Hippocampal formation (tissue), 2 donors: ENCODE results near the gene OPHN1.
A peak's percentile ranks its signal among the peaks of the same experiment; 100 is the strongest.
"Not testable (repeated sequence)": the region's sequence is repeated elsewhere in the genome, so short reads cannot be mapped to it uniquely, and the experiment has no call there.

Source experiments
- DNase-seq, 2 donors: peaks; one replicate each; lab custom pipeline; 2025; lab: John Stamatoyannopoulos, UW

The OPHN1 gene

GRCh38 chrX:68175562-68175961 lies 257.7 kb downstream of the OPHN1 start:
- DNase-seq = no peak

- no peak for DNase-seq
Measured at GRCh38 chrX:68163441-68163840, 269.9 kb downstream of the OPHN1 start.

GRCh38 chrX:68147848-68148247 lies 285.4 kb downstream of the OPHN1 start:
- no peak for DNase-seq

GRCh38 chrX:68146054-68146453 lies 287.2 kb downstream of the OPHN1 start:
- DNase-seq = peak in 1 of 2 donors; percentile 1

DNA sequence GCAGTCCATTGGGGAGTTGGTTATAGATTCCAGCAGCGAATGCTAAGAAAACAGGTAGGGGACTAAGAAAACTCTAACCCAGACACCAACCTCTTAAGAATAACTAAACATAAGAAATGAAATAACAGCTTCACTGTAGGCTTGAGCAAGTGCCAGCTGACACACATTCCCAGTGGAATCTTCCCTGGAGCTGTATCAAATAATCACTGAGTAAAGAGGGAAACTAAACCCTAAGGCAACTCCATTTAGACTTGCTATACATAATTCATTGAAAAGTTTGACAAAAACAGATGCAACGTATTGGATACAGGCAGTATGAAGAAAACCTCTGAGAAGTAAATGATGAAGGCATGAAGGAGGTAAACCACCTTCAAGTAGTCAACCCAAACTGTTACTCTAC lies 293.5 kb downstream of the OPHN1 start:
- no peak for DNase-seq

- no peak for DNase-seq
Measured at GRCh38 chrX:68133181-68133580, 300.1 kb downstream of the OPHN1 start.

DNA sequence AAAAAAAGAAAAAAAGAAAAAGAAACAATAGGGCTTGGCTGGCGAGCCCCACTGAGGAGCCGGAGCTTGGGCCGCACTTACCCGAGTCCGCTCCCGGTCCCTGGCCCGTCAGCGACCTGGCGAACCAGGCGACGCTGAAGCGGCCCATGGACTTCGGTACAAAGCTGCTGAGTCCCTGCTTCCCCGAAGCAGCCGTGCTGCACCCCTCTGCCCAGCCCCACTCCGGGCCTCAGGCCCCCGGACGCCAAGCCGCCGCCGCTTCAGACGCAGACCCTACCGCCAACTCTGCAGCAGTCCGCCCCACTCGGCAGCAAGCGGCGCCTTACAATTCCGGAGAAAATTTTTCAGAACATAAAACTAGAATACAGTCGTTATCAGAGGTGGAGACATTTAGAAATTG lies 300.5 kb downstream of the OPHN1 start:
- no peak for DNase-seq

GRCh38 chrX:68121835-68122234 lies 311.5 kb downstream of the OPHN1 start:
- DNase-seq = no peak

DNA sequence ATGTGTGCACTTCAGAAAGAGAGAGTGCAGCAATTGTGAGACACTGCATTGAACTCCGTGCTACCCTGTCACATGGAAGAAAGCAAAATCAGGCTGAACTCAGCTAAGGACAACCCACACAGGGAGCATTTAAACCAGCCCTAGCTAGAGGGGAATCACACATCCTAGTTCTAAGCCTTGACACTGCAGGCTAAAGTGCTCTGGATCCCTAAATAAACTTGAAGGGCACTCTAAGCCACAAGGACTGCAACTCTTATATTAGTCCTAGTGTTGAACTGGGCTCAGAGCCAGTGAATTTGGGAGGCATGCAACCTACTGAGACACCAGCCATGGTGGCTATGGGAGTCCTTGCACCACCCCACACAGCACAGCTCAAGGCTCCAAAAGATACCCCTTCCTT lies 311.9 kb downstream of the OPHN1 start:
- no peak for DNase-seq

DNA sequence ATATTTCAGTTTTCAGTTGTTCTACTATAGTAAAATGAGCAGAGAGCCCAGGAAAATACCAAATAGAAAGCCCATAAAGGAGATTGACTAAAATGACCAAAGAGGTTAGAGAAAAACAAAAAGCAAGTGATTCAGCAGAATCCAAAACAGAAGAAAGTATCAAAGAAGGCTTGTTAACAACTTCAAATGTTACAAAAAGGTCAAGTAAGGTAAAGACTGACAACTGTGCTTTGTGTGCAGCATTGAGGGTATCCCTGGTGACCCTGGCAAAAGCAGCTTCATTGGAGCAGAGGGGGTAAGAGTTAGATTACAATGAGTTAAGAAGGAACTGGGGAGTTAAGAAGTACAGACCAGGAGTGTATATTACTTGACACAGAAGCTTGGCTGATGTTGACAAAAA lies 317.9 kb downstream of the OPHN1 start:
- no peak for DNase-seq

- DNase-seq = no peak
Measured at GRCh38 chrX:68114573-68115129, 318.6 kb downstream of the OPHN1 start.

- no peak for DNase-seq
Measured at GRCh38 chrX:68113837-68114572, 319.3 kb downstream of the OPHN1 start.

- DNase-seq = peak in 1 of 2 donors; percentile 1
Measured at GRCh38 chrX:68112321-68112720, 321.0 kb downstream of the OPHN1 start.

DNA sequence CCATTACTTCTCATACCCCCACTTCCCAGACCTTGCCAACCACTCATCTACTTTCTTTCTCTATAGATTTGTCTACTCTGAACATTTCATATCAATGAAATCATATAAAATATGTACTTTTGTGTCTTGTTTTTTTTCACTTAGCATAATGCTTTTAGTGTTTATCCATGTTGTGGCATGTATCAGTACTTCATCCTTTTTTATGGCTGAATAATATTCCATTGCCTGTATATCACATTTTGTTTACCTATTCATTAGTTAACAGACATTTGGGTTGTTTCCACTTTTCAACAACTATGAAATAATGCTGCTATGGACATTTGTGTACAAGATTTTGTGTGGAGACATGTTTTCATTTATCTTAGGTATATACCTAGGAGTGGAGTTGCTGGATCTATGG lies 324.1 kb downstream of the OPHN1 start:
- no peak for DNase-seq

DNA sequence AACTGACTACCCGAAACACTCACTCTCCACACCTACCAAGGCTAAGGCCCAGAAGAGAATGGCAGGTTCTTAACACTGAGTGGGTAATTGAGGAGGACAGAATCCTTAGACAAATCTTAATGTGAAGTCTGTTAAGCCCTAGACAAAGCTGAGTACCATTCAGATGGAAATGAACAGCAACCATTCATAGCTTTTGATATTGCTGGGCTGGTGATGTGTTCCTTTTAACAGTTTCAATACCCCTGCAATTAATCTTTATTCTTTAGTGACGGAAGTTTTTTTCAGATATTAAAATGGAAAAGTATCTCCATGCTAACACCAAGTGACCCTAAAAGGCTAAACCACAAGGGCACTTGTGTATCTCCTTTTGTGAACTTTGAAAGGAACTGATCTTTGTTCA lies 334.9 kb downstream of the OPHN1 start:
- DNase-seq = no peak

DNA sequence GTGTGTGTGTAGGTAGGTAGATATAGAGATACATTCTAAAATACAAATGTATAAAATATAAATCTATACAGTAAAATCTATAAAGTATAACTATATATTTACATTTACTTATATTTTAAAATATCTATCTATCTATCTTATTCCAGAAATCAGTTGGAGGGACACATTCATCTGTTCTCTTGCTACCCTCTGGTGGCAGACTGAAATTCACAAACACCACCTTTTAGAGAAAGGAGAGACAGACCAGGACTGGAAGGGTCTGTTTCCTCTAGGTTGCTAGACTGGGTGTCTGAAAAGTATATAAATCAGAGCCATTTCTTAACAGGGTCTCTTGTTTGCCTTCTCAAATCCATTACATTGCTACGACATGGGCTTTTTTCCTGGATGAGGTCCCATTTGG lies 343.0 kb downstream of the OPHN1 start:
- no peak for DNase-seq

- no peak for DNase-seq
Measured at GRCh38 chrX:68087526-68087925, 345.8 kb downstream of the OPHN1 start.

DNA sequence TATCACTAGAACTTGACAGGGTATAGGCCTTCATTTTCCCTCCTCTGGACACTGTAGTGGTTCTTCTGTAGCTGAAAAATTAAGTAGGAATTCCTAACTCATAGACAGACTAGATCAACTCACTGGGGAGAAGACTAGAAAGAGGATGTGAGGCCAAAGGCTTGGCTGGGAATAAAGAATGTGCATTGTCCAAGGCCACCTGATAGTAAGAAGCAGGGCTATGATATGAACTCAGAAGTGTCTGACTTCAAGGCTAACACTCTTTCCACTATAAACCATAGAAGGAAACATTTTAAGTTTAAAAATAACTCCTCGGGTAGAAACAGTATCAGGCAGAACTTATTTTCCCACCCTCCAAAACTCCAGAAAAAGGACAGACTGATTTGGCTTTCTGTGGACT lies 346.6 kb downstream of the OPHN1 start:
- no peak for DNase-seq

- no peak for DNase-seq
Measured at GRCh38 chrX:68084765-68085164, 348.5 kb downstream of the OPHN1 start.

DNA sequence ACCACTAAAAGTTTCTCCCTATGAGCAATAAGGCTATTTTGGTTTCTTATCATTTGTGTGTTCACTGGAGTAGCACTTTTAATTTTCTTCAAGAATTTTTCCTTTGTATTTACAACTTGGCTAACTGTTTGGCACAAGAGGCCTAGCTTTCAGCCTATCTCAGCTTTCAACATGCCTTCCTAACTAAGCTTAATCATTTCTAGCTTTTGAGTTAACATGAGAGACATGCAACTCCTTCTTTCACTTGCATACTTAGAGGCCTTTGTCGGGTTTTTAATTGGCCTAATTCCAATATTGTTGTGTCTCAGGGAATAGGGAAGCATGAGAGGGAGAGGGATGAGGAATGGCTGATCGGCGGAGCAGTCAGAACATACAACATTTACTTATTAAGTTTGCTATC lies 349.8 kb downstream of the OPHN1 start:
- no peak for DNase-seq

DNA sequence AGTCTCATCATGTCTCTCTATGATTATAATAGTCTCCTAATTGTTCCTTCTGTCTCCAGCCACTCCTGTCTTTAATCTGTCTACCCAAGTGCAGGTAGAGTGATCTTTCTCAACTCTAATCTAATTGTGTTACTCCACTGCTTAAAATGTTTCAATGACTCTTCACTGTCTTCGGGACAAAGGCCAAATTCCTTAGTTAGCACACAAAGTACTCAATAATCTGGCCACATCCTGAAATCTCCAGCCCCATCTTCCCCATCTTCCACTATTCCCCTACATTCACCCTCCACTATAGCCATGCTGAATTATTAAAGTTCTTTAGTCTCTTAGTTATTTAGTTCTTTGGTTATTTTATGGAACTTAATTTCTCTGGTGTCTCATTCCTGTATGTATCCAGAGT lies 353.3 kb downstream of the OPHN1 start:
- no peak for DNase-seq

- not testable (repeated sequence) for DNase-seq
Measured at GRCh38 chrX:68078801-68079200, 354.5 kb downstream of the OPHN1 start.

DNA sequence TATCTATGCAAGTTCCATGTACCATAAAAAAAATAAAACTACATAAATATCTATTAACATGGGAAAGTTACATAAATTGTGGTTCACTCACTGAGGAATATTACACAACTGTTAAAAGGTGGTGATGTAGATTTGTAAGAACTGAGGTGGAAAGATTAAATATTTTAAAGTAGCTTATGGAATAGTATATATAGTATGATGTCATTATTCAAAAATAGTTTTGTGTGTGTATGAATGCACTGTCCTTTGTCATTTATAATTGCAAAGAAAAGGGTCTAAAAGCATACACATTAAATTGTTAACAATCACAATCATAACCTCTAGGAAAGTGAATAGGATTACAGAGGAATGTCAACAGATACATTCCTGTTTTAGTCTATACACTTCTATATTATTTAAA lies 355.9 kb downstream of the OPHN1 start:
- no peak for DNase-seq

- no peak for DNase-seq
Measured at GRCh38 chrX:68072041-68072440, 361.3 kb downstream of the OPHN1 start.
